IMR-90 (cell line): ENCODE results near the gene BATF. TPM values are rescaled to one million over a fixed set of nuclear protein-coding genes. Genes with fewer than 3 reads are reported as not detected.

Source experiments
- ATAC-seq: fragments of 200-7000 bp; cut with Tn5 transposase; 2 replicates; pipeline ENCODE4 v1.9.1; 2020; ENCODE audit warnings: low read depth, mild to moderate bottlenecking, moderate library complexity
- BruUV-seq: library from RNA; stranded (reverse); fragments of 400-500 nt; replicated peaks from 2 replicates; lab custom pipeline; 2021; lab: Mats Ljungman, UMichigan
- CTCF ChIA-PET: fragments of 300-600 bp; formaldehyde crosslinking; extraction: SDS; loops from one replicate; lab custom pipeline; 2021; ENCODE audit warnings: antibody characterized with exemption; lab: Yijun Ruan, JAX
- POLR2A ChIA-PET: fragments of 300-600 bp; sonication (Branson Sonifier 250); formaldehyde crosslinking; loops from one replicate; lab custom pipeline; 2022; ENCODE audit warnings: antibody characterized with exemption; ENCODE audit not compliant: unreplicated experiment; lab: Charles Lee
- DNase-seq: peaks from one replicate; pipeline ENCODE4 v3.0.0; 2013
- H2AFZ ChIP-seq: replicated peaks from 2 replicates; pipeline ENCODE3; 2013; ENCODE audit warnings: low read length, mild to moderate bottlenecking; ENCODE audit not compliant: poor library complexity
- H2AK5ac ChIP-seq: 2 replicates; pipeline ENCODE4 v1.6.1; 2013; ENCODE audit warnings: low read depth, low read length, inconsistent platforms
- H2AK9ac ChIP-seq: replicated peaks from 2 replicates; pipeline ENCODE3; 2013; ENCODE audit warnings: mild to moderate bottlenecking, low read depth, low read length, moderate library complexity; ENCODE audit not compliant: poor library complexity
- H2BK120ac ChIP-seq: 2 replicates; pipeline ENCODE4 v1.6.1; 2013; ENCODE audit warnings: low read depth, low read length, inconsistent platforms
- H2BK15ac ChIP-seq: 3 replicates; pipeline ENCODE4 v1.6.1; 2013; ENCODE audit warnings: low read depth, low read length, inconsistent platforms
- H2BK20ac ChIP-seq: 2 replicates; pipeline ENCODE4 v1.6.1; 2013; ENCODE audit warnings: low read depth, mild to moderate bottlenecking, inconsistent platforms, low read length, moderate library complexity
- H2BK5ac ChIP-seq: 2 replicates; pipeline ENCODE4 v1.6.1; 2013; ENCODE audit warnings: mild to moderate bottlenecking, low read depth, low read length, inconsistent platforms; ENCODE audit not compliant: poor library complexity, severe bottlenecking
- H3K14ac ChIP-seq: replicated peaks from 2 replicates; pipeline ENCODE4 v1.6.1; 2013; ENCODE audit warnings: low read depth, low read length, inconsistent platforms
- H3K18ac ChIP-seq: 2 replicates; pipeline ENCODE4 v1.6.1; 2013; ENCODE audit warnings: low read depth, low read length, control low read depth
- H3K23ac ChIP-seq: 2 replicates; pipeline ENCODE4 v1.6.1; 2013; ENCODE audit warnings: low read depth, low read length, inconsistent platforms
- H3K27ac ChIP-seq: 2 replicates; pipeline ENCODE4 v1.5.1; 2013; ENCODE audit warnings: mild to moderate bottlenecking, control low read depth, low read length; ENCODE audit not compliant: insufficient read depth
- H3K27me3 ChIP-seq: 2 replicates; pipeline ENCODE4 v1.6.1; 2013; ENCODE audit warnings: low read length; ENCODE audit not compliant: control insufficient read depth, insufficient read depth
- H3K36me3 ChIP-seq: 2 replicates; pipeline ENCODE4 v1.6.1; 2013; ENCODE audit warnings: low read length, mixed read lengths; ENCODE audit not compliant: control insufficient read depth, insufficient read depth
- H3K4ac ChIP-seq: 2 replicates; pipeline ENCODE4 v1.6.1; 2013; ENCODE audit warnings: low read depth, low read length, inconsistent platforms
- H3K4me1 ChIP-seq: 2 replicates; pipeline ENCODE4 v1.6.1; 2013; ENCODE audit warnings: low read length, mixed read lengths; ENCODE audit not compliant: control insufficient read depth, insufficient read depth
- H3K4me2 ChIP-seq: 2 replicates; pipeline ENCODE4 v1.6.1; 2013; ENCODE audit warnings: low read depth, mild to moderate bottlenecking, control low read depth, low read length, moderate library complexity
- H3K4me3 ChIP-seq: 2 replicates; pipeline ENCODE4 v1.5.1; 2013; ENCODE audit warnings: low read depth, mild to moderate bottlenecking, control low read depth, low read length, moderate library complexity; ENCODE audit not compliant: insufficient read depth
- H3K56ac ChIP-seq: 2 replicates; pipeline ENCODE4 v1.6.1; 2013; ENCODE audit warnings: low read length, inconsistent platforms; ENCODE audit not compliant: insufficient read depth; ENCODE audit errors: extremely low read depth
- H3K79me1 ChIP-seq, 2 experiments: 2 replicates each; pipeline ENCODE4 v1.6.1; 2013; ENCODE audit warnings: low read length in 2 of 2, inconsistent platforms in 1 of 2, low read depth in 1 of 2
- H3K9ac ChIP-seq: 2 replicates; pipeline ENCODE4 v1.6.1; 2013; ENCODE audit warnings: low read depth, low read length, control low read depth
- H3K9me1 ChIP-seq: 2 replicates; pipeline ENCODE4 v1.6.1; 2013; ENCODE audit warnings: low read length, inconsistent platforms; ENCODE audit not compliant: insufficient read depth
- H3K9me3 ChIP-seq: 2 replicates; pipeline ENCODE4 v1.6.1; 2013; ENCODE audit warnings: low read length; ENCODE audit not compliant: control insufficient read depth, insufficient read depth
- H4K20me1 ChIP-seq: 2 replicates; pipeline ENCODE4 v1.6.1; 2013; ENCODE audit warnings: low read length, inconsistent platforms; ENCODE audit not compliant: insufficient read depth
- H4K5ac ChIP-seq: 2 replicates; pipeline ENCODE4 v1.6.1; 2013; ENCODE audit warnings: mild to moderate bottlenecking, low read depth, low read length, control low read depth
- H4K8ac ChIP-seq, 2 experiments: 2 replicates each; pipeline ENCODE4 v1.6.1; 2013; ENCODE audit warnings: low read depth in 2 of 2, low read length in 2 of 2, control low read depth in 1 of 2, inconsistent platforms in 1 of 2
- H4K91ac ChIP-seq: 2 replicates; pipeline ENCODE4 v1.6.1; 2013; ENCODE audit warnings: low read depth, low read length, inconsistent platforms; ENCODE audit not compliant: insufficient read depth
- CEBPB ChIP-seq: IDR thresholded peaks from 2 replicates; pipeline ENCODE4 v1.6.1; 2012; ENCODE audit warnings: low read depth, low read length, improper control_type of control experiment
- CHD1 ChIP-seq: IDR thresholded peaks from 2 replicates; pipeline ENCODE4 v1.6.1; 2012; ENCODE audit warnings: low read depth, low read length, improper control_type of control experiment
- MAFK ChIP-seq: IDR thresholded peaks from 2 replicates; pipeline ENCODE4 v1.6.1; 2012; ENCODE audit warnings: low read depth, low read length, improper control_type of control experiment
- MAZ ChIP-seq: IDR thresholded peaks from 2 replicates; pipeline ENCODE4 v1.6.1; 2012; ENCODE audit warnings: low read depth, mild to moderate bottlenecking, low read length, improper control_type of control experiment, moderate library complexity, borderline replicate concordance
- MXI1 ChIP-seq: IDR thresholded peaks from 2 replicates; pipeline ENCODE4 v1.6.1; 2012; ENCODE audit warnings: low read depth, mild to moderate bottlenecking, low read length, moderate library complexity, borderline replicate concordance
- NFE2L2 ChIP-seq: fragments of 150-350 bp; IDR thresholded peaks from 2 replicates; pipeline ENCODE4 v1.6.1; 2016; ENCODE audit warnings: low read depth, mild to moderate bottlenecking, low read length
- RFX5 ChIP-seq: IDR thresholded peaks from 2 replicates; pipeline ENCODE4 v1.8.0; 2012; ENCODE audit warnings: low read depth, mild to moderate bottlenecking, low read length, moderate library complexity
- USF2 ChIP-seq: fragments of 150-350 bp; IDR thresholded peaks from 2 replicates; pipeline ENCODE4 v1.6.1; 2017; ENCODE audit warnings: mild to moderate bottlenecking, antibody characterized with exemption, low read length, low read depth
- WGBS, 2 experiments: methylation state at CpG; one replicate each; pipeline versions ENCODE4 v1.1.5 to v1.1.7; 2013; ENCODE audit warnings: missing lambda C conversion rate in 2 of 2; ENCODE audit not compliant: insufficient read length in 1 of 2; ENCODE audit errors: extremely low coverage in 2 of 2; 5-methylcytosine and 5-hydroxymethylcytosine counted together
- dilution Hi-C: fragments of 300-500 bp; cut with HindIII; formaldehyde crosslinking; loops from one replicate; pipeline ENCODE4 v1.14.3; 2018; ENCODE audit warnings: low sequenced_read_pairs; ENCODE audit not compliant: unreplicated experiment
- in situ Hi-C: fragments of 300-500 bp; cut with MboI; formaldehyde crosslinking; loops from 3 replicates; pipeline ENCODE4 v1.14.3; 2019; ENCODE audit warnings: low sequenced_read_pairs, inconsistent platforms, mixed read lengths
- intact Hi-C: fragments of 100-400 bp; cut with micrococcal nuclease; formaldehyde crosslinking; loops from 2 replicates; pipeline ENCODE4 v1.10.0; 2022
- polyA plus RNA-seq, 3 experiments: library from polyadenylated mRNA; depleted of rRNA; stranded (reverse); fragments of >200 nt; gene quantifications; 2 replicates each; pipeline ENCODE4 v1.2.3, GENCODE V29; 2012; ENCODE audit warnings: low replicate concordance in 1 of 3
- total RNA-seq: library from RNA; depleted of rRNA; stranded (reverse); fragments of >200 nt; gene quantifications from 2 replicates; pipeline ENCODE4 v1.2.3, GENCODE V29; 2012
- TF ChIP-seq, protein P1 (sequence below): conservative IDR thresholded peaks from 2 replicates; pipeline ENCODE4 v1.5.1; 2012; ENCODE audit warnings: mild to moderate bottlenecking, low read depth, low read length, improper control_type of control experiment
- TF ChIP-seq, protein P2 (sequence below): fragments of 150-350 bp; IDR thresholded peaks from 2 replicates; pipeline ENCODE4 v1.6.1; 2016; ENCODE audit warnings: low read depth, mild to moderate bottlenecking, low read length, moderate library complexity, borderline replicate concordance

Gene BATF
- total and polyA plus RNA-seq, 2 of the 4 experiments (the other 2 are of a cell fraction), result not detected

DNA sequence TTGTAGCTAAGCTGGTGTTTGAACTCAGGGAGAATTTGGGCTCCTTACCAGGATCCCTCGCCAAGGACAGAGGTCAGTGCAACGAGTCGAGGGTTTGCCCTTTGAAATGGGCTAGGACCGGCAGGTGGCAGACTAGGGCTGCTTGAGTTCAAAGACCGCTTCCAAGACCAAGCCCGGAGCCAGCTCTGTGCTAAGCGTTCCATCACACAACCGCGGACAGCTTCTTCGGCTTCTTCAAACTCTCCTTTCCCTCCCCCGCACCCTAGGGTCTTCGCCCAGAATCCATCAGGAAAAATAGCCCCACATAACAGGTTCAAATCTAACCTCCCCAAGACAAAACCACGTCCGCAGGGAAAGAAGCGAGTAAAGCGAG lies 55.4 kb downstream of the BATF start (continued):
- no peak for TF ChIP-seq CHD1

- CTCF ChIA-PET, result interaction anchor here (0.6 to 6.1 kb wide), 16 partner anchors 9 to 402 kb away, joined by 3 to 125 read pairs (median 4); partner anchors contain the start of genes ERG28 and TTLL5
- dilution Hi-C loops, result no loop called here
- H4K20me1 ChIP-seq, result no peaks in the 10 kb centered on the region
- H3K4me3 ChIP-seq, result peak within 1 kb of the TSS; percentile 45
- no peak within 1 kb of the TSS for H2BK5ac ChIP-seq
- H3K27me3 ChIP-seq, result peaks cover 13% of the 10 kb centered on the region
- no peak within 1 kb of the TSS for H4K5ac ChIP-seq
- no peak within 1 kb of the TSS; the same call in 1 of the 2 replicates for H3K4ac ChIP-seq
- H3K9me3 ChIP-seq, result peaks cover 2% of the 10 kb centered on the region; the same call in 1 of the 2 replicates
- intact Hi-C loops, result loop anchor here (5.0 kb wide), 1 partner anchor 404 kb away; the partner anchor contains the start of gene TGFB3
- 7% methylated on average over 3 of the region's 49 CpGs; no CpG with 5 or more reads in 1 of the 2 experiments for WGBS, 2 experiments
- H3K9ac ChIP-seq, result peak within 1 kb of the TSS; percentile 67
- no peak within 1 kb of the TSS for H2BK15ac ChIP-seq
- in situ Hi-C loops, result loop anchor here (5.0 to 10.0 kb wide), 2 partner anchors 74 to 407 kb away; partner anchors contain the start of genes IFT43 and TGFB3
- POLR2A ChIA-PET, result interaction anchor here (1.0 kb wide), 1 partner anchor 76 kb away, joined by 3 read pairs; no protein-coding TSS in a partner anchor
- H4K8ac ChIP-seq, result no peak within 1 kb of the TSS; a peak in 1 of 4 replicates
- no peak within 1 kb of the TSS for H2BK20ac ChIP-seq
- peak within 1 kb of the TSS; percentile 89 for H2AFZ ChIP-seq
- peaks cover 10% of the 10 kb centered on the region; the same call in 1 of the 2 replicates for H3K9me1 ChIP-seq
- H3K4me2 ChIP-seq, result peak within 1 kb of the TSS; percentile 95
- H3K23ac ChIP-seq, result peak within 1 kb of the TSS; percentile 0; the same call in 1 of the 2 replicates
- H3K27ac ChIP-seq, result peak within 1 kb of the TSS; percentile 48; the same call in 1 of the 2 replicates
- BruUV-seq, result no TSS peak
- H2AK9ac ChIP-seq, result peak within 1 kb of the TSS; percentile 75
- no peak within 1 kb of the TSS for H2AK5ac ChIP-seq
- DNase-seq, result peak; percentile 49
- no peak within 1 kb of the TSS; the same call in 1 of the 2 replicates for H3K56ac ChIP-seq
- peaks cover 8% of the 10 kb centered on the region; the same call in 1 of the 2 replicates for H3K4me1 ChIP-seq
- no peak within 1 kb of the TSS for H3K18ac ChIP-seq
- H4K91ac ChIP-seq, result no peak within 1 kb of the TSS
- H2BK120ac ChIP-seq, result 0 out of 2 replicates have a peak within 1 kb of the TSS, but pooled peaks have one; percentile 49
- H3K79me1 ChIP-seq, result no peaks in the 10 kb centered on the region
- no peak within 1 kb of the TSS for H3K14ac ChIP-seq
- no peaks in the 10 kb centered on the region for H3K36me3 ChIP-seq
- ATAC-seq, result peak; percentile 76
- TF ChIP-seq CEBPB (0 out of 2 replicates have a peak, but pooled peaks have one; percentile 14), MXI1 (peak; percentile 20; the same call in 1 of the 2 replicates), MAFK (no peak), RFX5 (no peak), NFE2L2 (no peak), MAZ (peak; percentile 26; the same call in 1 of the 2 replicates), USF2 (peak; percentile 86)
- TF ChIP-seq, protein P1, sequence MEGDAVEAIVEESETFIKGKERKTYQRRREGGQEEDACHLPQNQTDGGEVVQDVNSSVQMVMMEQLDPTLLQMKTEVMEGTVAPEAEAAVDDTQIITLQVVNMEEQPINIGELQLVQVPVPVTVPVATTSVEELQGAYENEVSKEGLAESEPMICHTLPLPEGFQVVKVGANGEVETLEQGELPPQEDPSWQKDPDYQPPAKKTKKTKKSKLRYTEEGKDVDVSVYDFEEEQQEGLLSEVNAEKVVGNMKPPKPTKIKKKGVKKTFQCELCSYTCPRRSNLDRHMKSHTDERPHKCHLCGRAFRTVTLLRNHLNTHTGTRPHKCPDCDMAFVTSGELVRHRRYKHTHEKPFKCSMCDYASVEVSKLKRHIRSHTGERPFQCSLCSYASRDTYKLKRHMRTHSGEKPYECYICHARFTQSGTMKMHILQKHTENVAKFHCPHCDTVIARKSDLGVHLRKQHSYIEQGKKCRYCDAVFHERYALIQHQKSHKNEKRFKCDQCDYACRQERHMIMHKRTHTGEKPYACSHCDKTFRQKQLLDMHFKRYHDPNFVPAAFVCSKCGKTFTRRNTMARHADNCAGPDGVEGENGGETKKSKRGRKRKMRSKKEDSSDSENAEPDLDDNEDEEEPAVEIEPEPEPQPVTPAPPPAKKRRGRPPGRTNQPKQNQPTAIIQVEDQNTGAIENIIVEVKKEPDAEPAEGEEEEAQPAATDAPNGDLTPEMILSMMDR, result no peak
- TF ChIP-seq, protein P2, sequence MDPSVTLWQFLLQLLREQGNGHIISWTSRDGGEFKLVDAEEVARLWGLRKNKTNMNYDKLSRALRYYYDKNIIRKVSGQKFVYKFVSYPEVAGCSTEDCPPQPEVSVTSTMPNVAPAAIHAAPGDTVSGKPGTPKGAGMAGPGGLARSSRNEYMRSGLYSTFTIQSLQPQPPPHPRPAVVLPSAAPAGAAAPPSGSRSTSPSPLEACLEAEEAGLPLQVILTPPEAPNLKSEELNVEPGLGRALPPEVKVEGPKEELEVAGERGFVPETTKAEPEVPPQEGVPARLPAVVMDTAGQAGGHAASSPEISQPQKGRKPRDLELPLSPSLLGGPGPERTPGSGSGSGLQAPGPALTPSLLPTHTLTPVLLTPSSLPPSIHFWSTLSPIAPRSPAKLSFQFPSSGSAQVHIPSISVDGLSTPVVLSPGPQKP, result no peak
These were observed 56.0 kb downstream of the BATF start, which contains the start of gene FLVCR2 for GRCh38 chr14:75578102-75578785. FLVCR2 (plus strand) TSS chr14:75578620; CDS start chr14:75578973, 353 bp downstream.
